H9 (cell line): ENCODE data around the gene LOXL1. TPM values are rescaled to one million over a fixed set of nuclear protein-coding genes. Genes with fewer than 3 reads are reported as not detected.

Experiments
- DNase-seq: peaks from one replicate; pipeline ENCODE4 v3.0.0-alpha.2; 2017
- H2AFZ ChIP-seq: one replicate; pipeline ENCODE4 v1.6.1; 2013; ENCODE audit warnings: mild to moderate bottlenecking, low read length, control low read depth, moderate library complexity
- H2AK5ac ChIP-seq: 2 replicates; pipeline ENCODE4 v1.6.1; 2013; ENCODE audit warnings: low read length, control low read depth, mixed read lengths; ENCODE audit not compliant: insufficient read length
- H2BK120ac ChIP-seq: one replicate; pipeline ENCODE4 v1.6.1; 2013; ENCODE audit warnings: low read depth, mild to moderate bottlenecking, low read length, control low read depth, inconsistent platforms; ENCODE audit not compliant: poor library complexity, severe bottlenecking
- H2BK12ac ChIP-seq: 2 replicates; pipeline ENCODE4 v1.6.1; 2013; ENCODE audit warnings: low read length, control low read depth, mixed read lengths, low read depth; ENCODE audit not compliant: insufficient read length
- H2BK15ac ChIP-seq: 2 replicates; pipeline ENCODE4 v1.6.1; 2013; ENCODE audit warnings: low read depth, low read length, control low read depth
- H2BK20ac ChIP-seq: one replicate; pipeline ENCODE4 v1.6.1; 2013; ENCODE audit warnings: low read depth, mild to moderate bottlenecking, low read length, control low read depth, inconsistent platforms; ENCODE audit not compliant: poor library complexity, severe bottlenecking
- H2BK5ac ChIP-seq: 2 replicates; pipeline ENCODE4 v1.6.1; 2013; ENCODE audit warnings: low read length, control low read depth, mixed read lengths; ENCODE audit not compliant: insufficient read length
- H3K14ac ChIP-seq: 2 replicates; pipeline ENCODE4 v1.6.1; 2013; ENCODE audit warnings: low read length, control low read depth; ENCODE audit not compliant: insufficient read depth
- H3K18ac ChIP-seq: 2 replicates; pipeline ENCODE4 v1.6.1; 2013; ENCODE audit warnings: low read depth, mild to moderate bottlenecking, mixed read lengths, low read length, control low read depth; ENCODE audit not compliant: insufficient read length
- H3K23ac ChIP-seq: 2 replicates; pipeline ENCODE4 v1.6.1; 2013; ENCODE audit warnings: low read length, control low read depth, mixed read lengths, low read depth; ENCODE audit not compliant: insufficient read length
- H3K23me2 ChIP-seq: 2 replicates; pipeline ENCODE4 v1.6.1; 2013; ENCODE audit warnings: low read depth, mild to moderate bottlenecking, mixed read lengths, low read length, control low read depth; ENCODE audit not compliant: insufficient read length, poor library complexity, severe bottlenecking
- H3K27ac ChIP-seq: 2 replicates; pipeline ENCODE4 v1.5.1; 2013; ENCODE audit warnings: low read length, control low read depth, mixed read lengths, low read depth; ENCODE audit not compliant: insufficient read length
- H3K27me3 ChIP-seq: 2 replicates; pipeline ENCODE4 v1.6.1; 2013; ENCODE audit warnings: low read length, control low read depth, inconsistent platforms; ENCODE audit not compliant: insufficient read depth
- H3K4ac ChIP-seq: 2 replicates; pipeline ENCODE4 v1.6.1; 2013; ENCODE audit warnings: low read depth, mild to moderate bottlenecking, control low read depth, inconsistent platforms, low read length, moderate library complexity
- H3K4me1 ChIP-seq: 2 replicates; pipeline ENCODE4 v1.6.1; 2013; ENCODE audit warnings: low read length, control low read depth, inconsistent platforms; ENCODE audit not compliant: insufficient read depth
- H3K4me2 ChIP-seq: 2 replicates; pipeline ENCODE4 v1.6.1; 2013; ENCODE audit warnings: low read length, control low read depth, mixed read lengths; ENCODE audit not compliant: insufficient read length, insufficient read depth
- H3K56ac ChIP-seq: 2 replicates; pipeline ENCODE4 v1.6.1; 2013; ENCODE audit warnings: low read depth, mild to moderate bottlenecking, mixed read lengths, low read length, control low read depth; ENCODE audit not compliant: insufficient read length
- H3K79me1 ChIP-seq: 2 replicates; pipeline ENCODE4 v1.6.1; 2013; ENCODE audit warnings: low read depth, mild to moderate bottlenecking, moderate library complexity, low read length, control low read depth, inconsistent platforms; ENCODE audit not compliant: insufficient read depth, poor library complexity, severe bottlenecking
- H3K79me2 ChIP-seq: 2 replicates; pipeline ENCODE4 v1.6.1; 2013; ENCODE audit warnings: low read length, control low read depth, inconsistent platforms; ENCODE audit not compliant: insufficient read depth
- H3K9ac ChIP-seq: 2 replicates; pipeline ENCODE4 v1.6.1; 2013; ENCODE audit warnings: low read length, control low read depth, mixed read lengths; ENCODE audit not compliant: insufficient read length; ENCODE audit errors: extremely low read depth
- H3K9me3 ChIP-seq: one replicate; pipeline ENCODE4 v1.6.1; 2013; ENCODE audit warnings: low read depth, low read length, inconsistent platforms; ENCODE audit not compliant: control insufficient read depth
- H3T11ph ChIP-seq: one replicate; pipeline ENCODE4 v1.6.1; 2013; ENCODE audit warnings: mild to moderate bottlenecking, low read length, control low read depth, inconsistent platforms
- H4K20me1 ChIP-seq: one replicate; pipeline ENCODE4 v1.6.1; 2013; ENCODE audit not compliant: control insufficient read depth, insufficient read length, insufficient read depth
- H4K5ac ChIP-seq: 2 replicates; pipeline ENCODE4 v1.6.1; 2013; ENCODE audit warnings: low read depth, mild to moderate bottlenecking, mixed read lengths, low read length, control low read depth; ENCODE audit not compliant: insufficient read length
- H4K8ac ChIP-seq: replicated peaks from 2 replicates; pipeline ENCODE4 v1.6.1; 2013; ENCODE audit warnings: low read length, control low read depth, mixed read lengths, low read depth; ENCODE audit not compliant: insufficient read length
- H4K91ac ChIP-seq: 2 replicates; pipeline ENCODE4 v1.6.1; 2013; ENCODE audit warnings: low read depth, mild to moderate bottlenecking, moderate library complexity, mixed read lengths, low read length, control low read depth; ENCODE audit not compliant: insufficient read length
- H3K27ac Mint-ChIP-seq, 3 experiments: 2 replicates in 2 of 3; 3 replicates in 1 of 3; pipeline ENCODE4 v1.8.0; 2020 to 2021; ENCODE audit warnings: mixed read lengths in 3 of 3, mild to moderate bottlenecking in 1 of 3, moderate library complexity in 1 of 3
- H3K27me3 Mint-ChIP-seq: 2 replicates; pipeline ENCODE4 v1.8.0; 2021; ENCODE audit warnings: low read depth, mild to moderate bottlenecking, moderate library complexity, mixed read lengths
- H3K36me3 Mint-ChIP-seq, 3 experiments: 2 replicates in 2 of 3; 3 replicates in 1 of 3; pipeline ENCODE4 v1.8.0; 2020 to 2021; ENCODE audit warnings: low read depth in 3 of 3, mixed read lengths in 3 of 3; ENCODE audit not compliant: insufficient read depth in 1 of 3
- H3K4me1 Mint-ChIP-seq, 2 experiments: 2 replicates each; pipeline ENCODE4 v1.8.0; 2020; ENCODE audit warnings: mixed read lengths in 2 of 2
- H3K4me3 Mint-ChIP-seq, 2 experiments: 2 replicates in 1 of 2; 3 replicates in 1 of 2; pipeline ENCODE4 v1.8.0; 2020 to 2021; ENCODE audit warnings: mild to moderate bottlenecking in 2 of 2, mixed read lengths in 2 of 2, moderate library complexity in 1 of 2
- H3K9me3 Mint-ChIP-seq, 2 experiments: 2 replicates in 1 of 2; 3 replicates in 1 of 2; pipeline ENCODE4 v1.8.0; 2020; ENCODE audit warnings: mild to moderate bottlenecking in 2 of 2, mixed read lengths in 2 of 2, moderate library complexity in 1 of 2
- CTCF ChIP-seq: fragments of 200-600 bp; sonication (generic); conservative IDR thresholded peaks from 3 replicates; pipeline ENCODE4 v1.8.0; 2021; ENCODE audit warnings: antibody characterized with exemption, mild to moderate bottlenecking
- WGBS: extraction: QIAGEN DNeasy Blood & Tissue Kit; methylation state at CpG from one replicate; pipeline ENCODE4 v1.1.7; 2013; ENCODE audit warnings: missing lambda C conversion rate, low lambda C conversion rate, mixed read lengths; ENCODE audit not compliant: insufficient read length; ENCODE audit errors: extremely low coverage; 5-methylcytosine and 5-hydroxymethylcytosine counted together
- total RNA-seq: library from RNA; stranded (reverse); gene quantifications from 2 replicates; pipeline ENCODE4 v1.2.1, GENCODE V29; 2021

LOXL1 gene
- total RNA-seq, 1 experiment from 2014 or later: 9.1 TPM

- Histone ChIP-seq H3K4me1 (no peaks in the 10 kb centered on the region), H3K9me3 (no peaks in the 10 kb centered on the region), H4K20me1 (no peaks in the 10 kb centered on the region), H2BK12ac (no peak overlapping the region), H2BK120ac (no peak overlapping the region), H3K79me1 (no peaks in the 10 kb centered on the region), H3K56ac (no peak overlapping the region), H3K18ac (no peak overlapping the region), H4K8ac (no peak overlapping the region), H3K14ac (no peak overlapping the region), H3K4me2 (no peak overlapping the region), H3K23me2 (no peaks in the 10 kb centered on the region), H3K4ac (no peak overlapping the region), H3K27ac (no peak overlapping the region), H3K27me3 (no peaks in the 10 kb centered on the region), H2AFZ (no peak overlapping the region), H3K79me2 (no peaks in the 10 kb centered on the region), H2AK5ac (no peak overlapping the region), H2BK15ac (no peak overlapping the region), H2BK20ac (no peak overlapping the region), H3K9ac (no peak overlapping the region), H3K23ac (no peak overlapping the region), H3T11ph (no peak overlapping the region), H4K91ac (no peak overlapping the region), H4K5ac (no peak overlapping the region), H2BK5ac (no peak overlapping the region)
- no peak for TF ChIP-seq CTCF
- WGBS: no CpG with 5 or more reads among the region's 9 CpGs
- Mint-ChIP-seq H3K9me3 (no peaks in the 10 kb centered on the region), H3K36me3 (no peaks in the 10 kb centered on the region), H3K4me3 (no peak overlapping the region), H3K27me3 (peaks cover 11% of the 10 kb centered on the region), H3K4me1 (peaks cover 2 to 18% of the 10 kb centered on the region in 2 experiments; a peak in 2 of 4 replicates), H3K27ac (no peak overlapping the region; a peak in 1 of 7 replicates)
- DNase-seq: no peak
Observed at GRCh38 chr15:73956743-73957135, 30.5 kb downstream of the LOXL1 start.
